Coronary artery (tissue), 2 donors: ENCODE measurements around the gene GPC6.

ENCODE experiments used
- DNase-seq: peaks from one replicate; pipeline ENCODE4 v3.0.0-alpha.2; 2017; ENCODE audit warnings: low spot score
- H3K27ac ChIP-seq, 2 donors: fragments of 200-600 bp; sonication (generic); one replicate each; pipeline ENCODE4 v1.5.1; 2016 to 2019
- H3K4me3 ChIP-seq: fragments of 200-600 bp; sonication (generic); 2 replicates; pipeline ENCODE4 v1.5.1; 2016; ENCODE audit warnings: mild to moderate bottlenecking, moderate library complexity
- TF ChIP-seq, protein P1 (sequence below): fragments of 200-600 bp; sonication (generic); IDR thresholded peaks from one replicate; pipeline ENCODE4 v1.5.1; 2019; ENCODE audit warnings: antibody characterized with exemption

Gene GPC6

DNA sequence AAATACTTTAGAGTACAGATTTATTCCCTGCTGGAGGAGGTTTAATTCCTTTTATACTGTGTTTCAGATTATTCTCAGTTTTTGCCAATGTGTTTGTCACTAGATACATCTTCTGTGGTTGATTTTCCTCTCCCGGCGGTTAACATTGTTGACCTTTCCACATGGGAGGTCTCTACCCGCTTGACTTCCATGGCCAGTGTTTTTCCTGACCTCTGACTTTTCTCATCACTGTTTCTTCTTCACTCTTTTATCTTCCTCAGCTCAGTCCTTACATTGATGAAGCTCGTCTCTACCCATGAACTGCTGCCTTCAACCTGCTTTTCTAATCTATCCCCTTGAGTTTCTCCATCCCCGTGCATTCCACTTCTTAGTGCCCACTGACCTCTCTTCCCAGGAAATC is 517.4 kb downstream of the GPC6 start:
- TF ChIP-seq, protein P1, sequence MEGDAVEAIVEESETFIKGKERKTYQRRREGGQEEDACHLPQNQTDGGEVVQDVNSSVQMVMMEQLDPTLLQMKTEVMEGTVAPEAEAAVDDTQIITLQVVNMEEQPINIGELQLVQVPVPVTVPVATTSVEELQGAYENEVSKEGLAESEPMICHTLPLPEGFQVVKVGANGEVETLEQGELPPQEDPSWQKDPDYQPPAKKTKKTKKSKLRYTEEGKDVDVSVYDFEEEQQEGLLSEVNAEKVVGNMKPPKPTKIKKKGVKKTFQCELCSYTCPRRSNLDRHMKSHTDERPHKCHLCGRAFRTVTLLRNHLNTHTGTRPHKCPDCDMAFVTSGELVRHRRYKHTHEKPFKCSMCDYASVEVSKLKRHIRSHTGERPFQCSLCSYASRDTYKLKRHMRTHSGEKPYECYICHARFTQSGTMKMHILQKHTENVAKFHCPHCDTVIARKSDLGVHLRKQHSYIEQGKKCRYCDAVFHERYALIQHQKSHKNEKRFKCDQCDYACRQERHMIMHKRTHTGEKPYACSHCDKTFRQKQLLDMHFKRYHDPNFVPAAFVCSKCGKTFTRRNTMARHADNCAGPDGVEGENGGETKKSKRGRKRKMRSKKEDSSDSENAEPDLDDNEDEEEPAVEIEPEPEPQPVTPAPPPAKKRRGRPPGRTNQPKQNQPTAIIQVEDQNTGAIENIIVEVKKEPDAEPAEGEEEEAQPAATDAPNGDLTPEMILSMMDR, result no peak
- Histone ChIP-seq H3K4me3 (no peak overlapping the region), H3K27ac (no peak overlapping the region)
- DNase-seq, result no peak

DNA sequence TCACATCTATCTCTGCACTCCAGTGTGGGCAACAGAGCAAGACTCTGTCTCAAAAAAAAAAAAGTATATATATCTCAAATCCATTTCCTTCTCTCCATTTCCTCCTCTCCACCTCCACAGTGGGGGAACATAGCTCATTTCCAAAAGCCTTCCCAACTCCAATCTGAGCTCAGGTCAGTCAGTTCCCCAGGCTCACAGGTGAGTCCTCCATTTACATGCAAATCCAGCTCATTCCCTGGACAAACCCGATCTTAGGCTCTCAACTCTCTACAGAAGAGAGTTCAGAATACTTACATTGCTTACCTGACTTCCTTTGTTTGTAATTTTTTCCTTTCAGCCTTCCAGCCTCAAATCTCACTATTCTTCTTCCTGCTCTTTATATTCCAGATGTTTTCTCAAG is 518.3 kb downstream of the GPC6 start:
- Histone ChIP-seq H3K27ac (no peak overlapping the region), H3K4me3 (no peak overlapping the region)
- no peak for DNase-seq
- TF ChIP-seq, protein P1, result no peak

DNA sequence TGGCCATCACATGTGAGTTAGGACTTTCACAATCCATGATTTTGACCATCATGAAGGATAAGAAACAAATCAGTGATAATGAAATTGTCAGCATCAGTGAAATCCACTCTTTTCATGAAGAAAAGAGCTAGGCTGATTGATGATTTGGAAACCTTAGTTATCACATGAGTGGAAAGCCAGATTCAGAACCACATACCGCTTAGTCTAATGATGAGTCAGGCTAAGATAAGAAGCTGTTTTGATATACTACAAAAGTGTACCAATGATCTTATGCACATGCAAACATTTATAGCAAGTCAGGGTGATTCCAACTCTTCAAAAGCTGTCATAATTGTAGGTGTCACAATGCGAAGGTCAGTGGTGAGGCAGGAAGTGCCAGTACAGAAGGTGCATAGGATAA is 519.3 kb downstream of the GPC6 start:
- H3K27ac ChIP-seq, result no peak overlapping the region
- TF ChIP-seq, protein P1, result no peak
- H3K4me3 ChIP-seq, result no peak overlapping the region
- no peak for DNase-seq

DNA sequence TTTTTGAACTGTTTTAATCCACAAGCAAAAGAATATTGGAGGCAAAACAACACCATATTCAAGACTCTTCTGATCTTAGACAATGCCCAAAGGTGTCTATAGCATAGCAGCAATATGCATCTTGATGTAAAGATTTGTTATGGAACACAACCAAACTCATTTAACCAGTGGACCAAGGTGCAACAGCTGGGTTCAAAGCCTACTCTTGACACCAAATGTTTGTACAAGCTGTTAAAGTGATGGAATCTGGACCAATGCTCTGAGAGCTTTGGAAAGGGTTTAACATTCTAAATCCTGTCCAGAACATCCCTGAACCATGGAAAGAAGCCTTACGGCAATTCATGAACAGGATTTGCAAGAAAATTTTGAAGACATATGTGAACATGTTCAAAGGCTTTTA is 520.0 kb downstream of the GPC6 start:
- H3K27ac ChIP-seq, result no peak overlapping the region
- TF ChIP-seq, protein P1, result no peak
- no peak overlapping the region for H3K4me3 ChIP-seq
- no peak for DNase-seq

DNA sequence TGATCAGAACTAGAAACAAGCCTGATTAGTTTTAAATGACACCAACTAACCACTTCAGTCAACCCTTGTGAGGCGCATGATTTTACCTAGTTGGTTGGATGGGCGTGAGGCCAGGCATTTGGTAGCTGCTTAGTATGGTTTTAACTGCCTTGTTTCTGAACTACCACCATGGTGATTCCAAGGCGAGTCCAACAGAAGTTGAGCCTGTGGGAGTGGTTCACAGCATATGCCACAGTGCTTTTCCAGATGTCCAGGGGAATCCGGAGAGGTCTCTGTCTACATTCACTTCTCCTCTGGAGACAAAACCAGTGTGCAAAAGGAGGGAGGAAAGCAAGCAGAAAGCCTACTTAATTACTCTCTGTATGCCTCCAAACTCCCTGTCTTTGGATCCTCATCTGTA is 524.1 kb downstream of the GPC6 start:
- TF ChIP-seq, protein P1, result no peak
- Histone ChIP-seq H3K4me3 (no peak overlapping the region), H3K27ac (no peak overlapping the region)
- no peak for DNase-seq

DNA sequence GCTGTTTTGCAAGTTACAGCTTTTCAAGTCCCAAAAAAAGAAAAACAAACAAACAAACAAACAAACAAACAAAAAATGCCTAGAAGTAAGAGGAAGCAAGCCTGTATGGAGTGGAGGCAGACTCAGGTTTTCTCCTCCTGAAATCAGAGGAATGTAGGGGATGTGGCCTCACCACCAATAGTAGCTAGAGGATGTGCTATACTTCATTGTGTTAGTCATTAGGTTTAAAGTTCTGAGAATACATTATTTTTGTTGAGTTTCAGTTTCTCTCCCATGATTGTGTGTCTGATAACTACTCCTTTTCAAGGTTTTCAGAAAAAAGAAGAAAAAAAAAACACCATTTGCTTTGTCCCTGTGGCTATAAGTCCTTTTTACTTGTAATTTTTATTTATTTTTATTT is 524.5 kb downstream of the GPC6 start:
- no peak for DNase-seq
- H3K27ac ChIP-seq, result no peak overlapping the region
- TF ChIP-seq, protein P1, result no peak
- no peak overlapping the region for H3K4me3 ChIP-seq

DNA sequence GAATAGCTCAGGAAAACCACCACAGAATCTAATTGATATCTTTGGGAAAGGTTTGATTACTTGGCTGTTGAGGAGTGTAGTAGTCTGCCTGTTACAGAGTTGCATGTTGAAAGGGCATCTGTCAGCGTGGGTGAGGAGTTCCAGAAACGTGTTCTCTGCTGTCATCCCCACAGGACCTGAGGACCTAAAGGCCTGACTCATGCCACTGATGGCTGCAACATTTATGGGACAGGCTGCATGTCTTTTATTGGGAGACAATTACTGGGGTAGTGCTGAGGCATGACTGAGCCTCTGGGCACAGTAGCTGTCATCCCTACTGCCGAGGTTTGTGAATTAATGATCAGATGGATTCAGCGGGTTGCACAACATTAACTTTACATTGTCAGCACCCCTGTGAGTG is 525.9 kb downstream of the GPC6 start:
- no peak for DNase-seq

More for the DNA sequence above, 525.9 kb downstream of the GPC6 start:
- H3K4me3 ChIP-seq, result no peak overlapping the region
- H3K27ac ChIP-seq, result no peak overlapping the region
- TF ChIP-seq, protein P1, result no peak
